ENCODE results near the gene PTGES3.
A peak's percentile ranks its signal among the peaks of the same experiment; 100 is the strongest.
"Not testable (repeated sequence)": the region's sequence is repeated elsewhere in the genome, so short reads cannot be mapped to it uniquely, and the experiment has no call there.

Gene PTGES3, protein sequence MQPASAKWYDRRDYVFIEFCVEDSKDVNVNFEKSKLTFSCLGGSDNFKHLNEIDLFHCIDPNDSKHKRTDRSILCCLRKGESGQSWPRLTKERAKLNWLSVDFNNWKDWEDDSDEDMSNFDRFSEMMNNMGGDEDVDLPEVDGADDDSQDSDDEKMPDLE

DNA sequence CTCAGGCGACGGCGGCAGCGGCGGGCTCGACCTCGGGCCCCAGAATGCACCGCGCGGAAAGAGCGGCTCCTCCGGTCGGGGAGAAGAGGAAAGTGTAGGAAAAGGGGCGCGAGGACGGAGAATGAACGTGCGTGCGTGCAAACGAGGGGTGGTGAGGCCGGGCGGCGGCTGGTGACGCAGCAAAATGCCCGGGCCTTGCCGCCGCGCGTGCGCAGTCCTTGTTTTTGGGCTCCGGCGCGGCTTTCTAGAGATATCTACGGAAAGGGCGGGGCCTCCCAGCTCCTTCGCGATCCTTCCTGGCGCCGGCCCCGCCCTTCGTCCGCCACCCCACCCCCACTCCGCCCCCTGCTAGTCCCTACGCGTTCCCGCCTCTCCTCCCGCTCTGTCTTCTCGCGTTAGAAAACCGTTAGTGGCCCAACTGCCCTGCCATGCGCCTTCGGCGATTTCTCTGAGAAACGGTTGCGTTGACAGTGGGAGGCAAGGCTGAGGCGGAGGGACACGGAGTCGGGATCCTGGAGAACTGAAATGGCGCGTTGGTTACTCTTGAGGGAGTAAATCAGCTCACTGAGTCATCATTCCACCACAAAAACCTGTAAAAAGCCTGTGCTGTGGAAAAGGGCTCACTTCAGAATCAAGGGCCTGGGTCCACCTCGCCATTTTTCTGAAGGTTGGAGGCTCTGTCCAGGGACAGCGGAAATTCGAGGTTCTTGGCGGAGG lies at the start of gene PTGES3:
Gene PTGES3 (minus strand): TSS at position 156 of the 717 bp plus-strand sequence. CDS start 285 bp downstream, outside the sequence.
- peak; percentile 98 for DNase-seq

DNA sequence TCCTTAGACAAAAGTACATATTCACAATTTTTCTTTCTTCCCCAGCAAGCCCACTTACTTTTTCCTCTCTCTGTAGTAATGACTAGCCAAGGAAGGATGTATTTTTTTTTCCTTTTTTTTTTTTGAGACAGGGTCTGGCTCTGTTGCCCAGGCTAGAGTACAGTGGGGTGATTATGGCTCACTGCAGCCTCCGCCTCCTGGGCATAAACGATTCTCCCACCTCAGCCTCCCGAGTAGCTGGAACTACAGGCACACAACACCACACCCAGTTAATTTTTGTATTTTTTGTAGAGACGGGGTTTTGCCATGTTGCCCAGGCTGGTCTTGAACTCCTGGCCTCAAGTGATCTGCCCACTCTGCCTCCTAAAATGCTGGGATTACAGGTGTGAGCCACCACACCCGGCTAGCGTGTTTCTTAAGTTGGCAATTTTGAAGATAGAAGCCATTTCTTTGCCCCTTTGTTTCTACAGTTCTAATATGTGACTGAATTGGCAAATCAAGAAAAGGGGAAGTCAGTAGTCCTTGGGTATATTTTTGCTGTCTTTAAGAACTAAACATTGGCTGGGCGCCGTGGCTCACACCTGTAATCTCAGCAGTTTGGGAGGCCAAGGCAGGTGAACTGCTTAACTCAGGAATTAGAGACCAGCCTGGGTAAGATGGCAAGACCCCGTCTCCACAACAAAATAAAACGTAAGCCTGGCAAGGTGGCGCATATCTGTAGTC lies 40.2 kb upstream of the PTGES3 start:
- no peak for DNase-seq

GRCh38 chr12:56726196-56726675 lies 38.2 kb upstream of the PTGES3 start:
- not testable (repeated sequence) for DNase-seq

GRCh38 chr12:56725723-56726102 lies 37.6 kb upstream of the PTGES3 start:
- DNase-seq = no peak

DNA sequence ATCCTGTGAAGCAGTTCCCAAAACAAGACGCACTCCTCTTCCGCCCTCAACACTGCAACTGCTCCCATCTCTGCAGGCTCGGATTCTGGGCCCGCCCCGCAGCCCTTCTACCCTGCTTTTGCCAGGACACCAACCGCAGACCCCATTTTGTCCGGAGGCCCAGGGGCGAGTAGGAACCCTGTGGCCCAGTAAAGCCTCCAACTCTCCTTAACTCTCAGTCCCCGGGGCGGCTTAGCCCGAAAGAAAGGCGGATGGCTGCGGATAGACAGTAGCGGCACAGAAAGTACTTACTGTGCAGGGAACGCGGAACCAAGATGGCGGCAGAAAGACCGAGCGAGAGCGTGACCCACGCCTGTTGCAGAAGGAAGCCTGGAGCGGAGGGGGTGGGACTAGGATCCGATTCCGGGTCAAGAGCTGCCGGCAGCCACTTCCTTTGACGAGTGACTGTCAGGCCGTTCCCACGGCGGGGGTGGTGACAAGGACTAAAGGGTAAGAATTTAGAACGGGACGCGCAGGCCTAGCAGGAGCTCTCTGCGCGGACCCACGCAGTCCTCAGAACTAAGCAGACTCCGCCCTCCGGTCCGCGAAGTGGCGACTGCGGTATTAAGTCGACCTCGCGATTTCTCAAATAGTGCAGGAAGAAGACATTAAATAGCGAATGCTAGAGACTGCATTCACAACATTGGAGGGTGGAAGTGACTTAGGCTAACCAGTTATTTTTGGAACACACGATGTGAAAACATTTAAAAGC lies 37.1 kb upstream of the PTGES3 start, which contains the start of gene NACA:
Gene NACA (minus strand): TSS at position 328 of the 751 bp plus-strand sequence. CDS start 778 bp downstream, outside the sequence.
- peak; percentile 98 for DNase-seq

GRCh38 chr12:56724701-56724971 lies 36.6 kb upstream of the PTGES3 start:
- no peak for DNase-seq

- DNase-seq = peak; percentile 24
Observed at GRCh38 chr12:56723889-56724700, 36.0 kb upstream of the PTGES3 start.

DNA sequence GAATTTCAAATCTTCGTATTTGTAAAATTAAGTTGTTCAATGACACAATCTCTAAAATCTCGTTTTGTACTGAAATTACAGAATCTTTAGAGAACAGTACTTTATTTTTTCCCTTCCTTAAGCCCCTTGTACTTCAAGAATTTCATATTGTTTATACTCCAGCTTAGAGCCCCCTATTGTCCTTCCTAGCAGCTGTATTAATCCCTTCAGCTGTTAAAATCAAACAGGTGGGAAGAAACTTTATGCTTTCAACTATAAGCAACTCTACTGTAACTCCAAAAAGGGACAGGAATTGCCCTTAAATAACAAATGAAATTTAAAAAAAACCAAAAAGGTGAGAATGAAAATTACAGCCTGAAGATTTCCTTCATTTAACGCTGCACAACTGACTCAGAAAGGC lies 35.3 kb upstream of the PTGES3 start:
- no peak for DNase-seq

DNA sequence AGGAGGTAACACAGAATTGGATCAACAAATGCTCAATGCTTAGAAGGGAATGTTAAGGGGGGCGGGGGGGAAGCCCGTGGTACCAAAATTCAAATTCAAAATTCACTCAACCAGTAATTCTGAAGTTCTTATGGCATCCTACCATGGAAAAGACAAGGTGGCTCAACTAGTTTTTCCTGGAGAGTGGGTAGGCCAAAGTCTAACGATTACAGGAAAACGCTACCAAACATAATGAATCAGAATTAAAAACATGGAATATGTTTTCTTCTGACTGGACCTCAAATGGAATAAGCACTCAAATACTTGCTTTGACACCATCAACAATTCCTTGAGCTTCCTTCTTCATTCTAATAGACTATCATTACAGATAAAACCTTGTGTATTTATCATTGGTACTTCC lies 34.7 kb upstream of the PTGES3 start:
- no peak for DNase-seq

GRCh38 chr12:56721721-56722120 lies 33.6 kb upstream of the PTGES3 start:
- no peak for DNase-seq

DNA sequence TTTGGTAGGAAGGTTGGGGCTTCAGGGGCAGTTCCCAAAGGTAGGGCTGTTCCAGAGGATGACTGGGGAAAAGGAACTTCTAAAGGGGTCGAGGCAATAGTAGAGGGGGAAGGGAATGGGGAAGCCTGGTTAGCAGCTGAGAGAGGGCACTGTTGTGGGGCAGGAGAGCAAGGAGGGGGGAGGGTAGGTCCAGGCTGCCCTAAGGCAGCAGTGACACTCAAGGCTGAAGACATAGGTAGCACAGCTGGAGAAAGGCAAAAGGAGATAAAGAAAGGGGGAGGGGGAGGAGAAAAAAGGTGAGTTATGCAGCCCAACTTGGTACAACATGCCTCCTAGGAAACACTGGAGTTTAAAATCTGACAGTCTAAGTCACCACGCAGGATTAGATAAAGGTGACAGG lies 33.1 kb upstream of the PTGES3 start:
- no peak for DNase-seq

DNA sequence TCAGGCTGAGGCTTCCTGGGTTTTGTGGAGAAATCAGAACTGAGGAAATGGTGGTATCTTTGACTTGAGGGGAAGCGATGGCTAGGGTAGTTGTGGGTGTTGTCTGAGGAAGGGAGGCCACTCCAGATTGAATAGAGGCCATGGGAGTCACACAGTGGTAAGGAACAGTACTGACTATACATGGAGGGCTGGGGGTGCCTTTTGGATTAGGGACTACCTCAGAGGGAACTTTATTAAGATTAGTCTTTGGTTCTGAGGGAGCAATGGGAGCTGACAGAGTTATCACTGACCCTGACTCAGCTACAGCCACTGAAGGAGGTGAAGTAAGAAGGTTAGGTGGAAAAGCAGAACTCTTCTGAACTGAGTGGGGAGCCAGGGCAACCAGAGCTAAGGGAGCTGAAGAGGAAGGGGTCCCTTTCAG lies 32.7 kb upstream of the PTGES3 start:
- no peak for DNase-seq

GRCh38 chr12:56719056-56719455 lies 31.0 kb upstream of the PTGES3 start:
- no peak for DNase-seq

GRCh38 chr12:56718636-56719035 lies 30.6 kb upstream of the PTGES3 start:
- DNase-seq = no peak

DNA sequence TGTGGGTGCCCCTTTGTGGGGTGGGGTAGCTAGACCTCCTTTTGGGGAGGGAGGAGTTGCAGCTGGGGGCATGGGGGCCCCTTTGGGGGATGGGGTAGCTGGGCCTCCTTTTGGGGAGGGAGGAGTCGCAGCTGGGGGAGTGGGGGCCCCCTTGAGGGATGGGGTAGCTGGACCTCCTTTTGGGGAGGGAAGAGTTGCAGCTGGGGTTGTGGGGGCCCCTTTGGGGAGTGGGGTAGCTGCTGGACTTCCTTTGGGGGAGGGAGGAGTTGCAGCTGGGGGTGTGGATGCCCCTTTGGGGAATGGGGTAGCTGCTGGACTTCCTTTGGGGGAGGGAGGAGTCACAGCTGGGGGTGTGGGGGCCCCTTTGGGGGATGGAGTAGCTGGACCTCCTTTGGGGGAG lies 30.1 kb upstream of the PTGES3 start:
- DNase-seq = no peak

DNA sequence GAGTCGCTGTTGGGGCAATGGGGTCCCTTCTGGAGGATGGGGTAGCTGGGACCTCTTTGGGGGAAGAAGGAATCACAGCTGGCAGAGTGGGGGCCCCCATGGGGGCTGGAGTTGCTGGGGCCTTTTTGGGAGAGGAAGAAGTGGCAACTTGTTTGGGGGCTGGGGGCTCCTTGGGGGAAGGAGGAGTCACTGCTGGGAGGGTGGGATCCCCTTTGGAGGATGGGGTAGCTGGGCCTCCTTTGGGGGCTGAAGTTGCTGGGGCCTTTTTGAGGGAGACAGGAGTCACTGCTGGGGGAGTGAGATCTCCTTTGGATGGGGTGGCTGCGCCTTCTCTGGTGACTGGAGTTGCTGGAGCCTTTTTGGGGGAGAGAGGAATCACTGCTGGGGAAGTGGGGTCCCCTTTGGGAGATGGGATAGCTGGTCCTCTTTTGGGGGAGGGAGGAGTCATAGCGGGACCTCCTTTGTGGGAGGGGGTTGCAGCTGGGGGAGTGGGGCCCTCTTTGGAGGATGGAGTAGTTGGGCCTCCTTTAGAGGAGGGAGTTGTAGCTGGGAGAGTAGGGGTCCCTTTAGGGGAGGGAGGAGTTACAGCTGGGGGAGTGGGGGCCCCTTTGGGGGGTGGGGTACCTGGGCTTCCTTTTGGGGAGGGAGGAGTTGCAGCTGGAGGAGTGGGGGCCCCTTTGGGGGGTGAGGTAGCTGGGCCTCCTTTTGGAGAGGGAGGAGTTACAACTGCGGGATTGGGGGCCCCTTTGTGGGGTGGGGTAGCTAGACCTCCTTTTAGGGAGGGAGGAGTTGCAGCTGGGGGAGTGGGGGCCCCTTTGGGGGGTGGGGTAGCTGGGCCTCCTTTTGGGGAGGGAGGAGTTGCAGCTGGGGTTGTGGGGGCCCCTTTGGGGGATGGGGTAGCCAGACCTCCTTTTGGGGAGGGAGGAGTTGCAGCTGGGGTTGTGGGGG lies 29.1 kb upstream of the PTGES3 start:
- DNase-seq = no peak

DNA sequence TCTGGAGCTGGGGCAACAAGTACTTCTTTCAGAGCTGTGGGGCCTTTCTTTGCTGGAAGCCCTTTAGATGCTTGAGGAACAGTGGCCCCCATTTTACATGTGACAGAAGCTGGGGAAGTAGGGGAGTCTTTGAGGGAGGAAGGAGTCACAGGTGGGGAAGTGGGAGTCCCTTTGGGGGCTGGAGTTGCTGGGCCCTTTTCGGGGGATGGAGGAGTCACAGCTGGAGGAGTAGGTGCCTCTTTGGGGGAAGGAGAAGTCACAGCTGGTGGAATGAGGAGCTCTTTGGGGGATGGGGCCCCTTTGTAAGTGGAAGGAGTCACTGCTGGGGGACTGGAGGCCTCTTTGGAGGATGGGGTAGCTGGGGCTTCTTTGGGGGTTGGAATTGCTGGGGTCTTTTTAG lies 28.4 kb upstream of the PTGES3 start:
- no peak for DNase-seq

GRCh38 chr12:56715798-56716197 lies 27.7 kb upstream of the PTGES3 start:
- DNase-seq = no peak

DNA sequence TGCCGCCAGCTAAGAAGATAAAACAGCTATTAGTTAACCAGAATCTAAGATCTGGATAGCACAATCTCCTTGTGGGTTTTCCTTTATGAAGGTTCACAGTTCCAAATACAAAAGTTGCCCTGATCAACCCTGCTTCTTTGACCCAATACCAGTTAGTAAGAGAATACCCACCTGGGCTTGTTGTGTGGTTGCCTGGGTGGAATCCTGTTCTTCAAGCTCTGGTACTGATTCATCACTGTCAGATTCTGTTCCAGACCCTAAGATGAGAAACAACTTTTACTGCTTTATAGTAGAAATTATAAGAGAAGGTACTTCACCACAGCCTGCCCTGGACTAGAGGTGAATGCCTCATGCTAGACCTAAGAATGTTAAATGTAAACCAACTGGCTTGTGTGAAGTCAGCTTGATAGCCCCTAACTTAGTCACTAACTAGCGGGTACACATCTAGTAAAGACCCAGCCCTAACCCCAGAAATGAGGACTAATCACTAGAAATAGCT lies 26.4 kb upstream of the PTGES3 start:
- no peak for DNase-seq

DNA sequence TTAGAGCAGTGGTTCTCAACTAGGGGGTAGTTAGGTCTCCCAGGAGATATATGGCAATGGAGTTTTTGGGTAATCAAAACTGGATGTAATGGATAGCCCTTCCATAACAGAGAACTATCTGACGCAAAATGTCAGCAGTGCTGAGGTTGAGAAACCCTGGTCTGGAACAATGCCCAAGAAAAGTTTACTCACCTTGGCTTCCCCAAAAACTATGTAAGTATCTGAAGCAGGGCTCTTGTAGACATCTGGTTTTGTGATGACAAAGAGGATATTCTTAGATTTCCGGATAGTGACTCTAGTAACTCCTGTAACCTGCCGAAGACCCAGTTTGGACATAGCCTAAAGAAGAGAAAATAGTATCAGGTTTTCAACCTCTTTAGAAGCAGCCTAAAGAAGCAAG lies 25.3 kb upstream of the PTGES3 start:
- no peak for DNase-seq

DNA sequence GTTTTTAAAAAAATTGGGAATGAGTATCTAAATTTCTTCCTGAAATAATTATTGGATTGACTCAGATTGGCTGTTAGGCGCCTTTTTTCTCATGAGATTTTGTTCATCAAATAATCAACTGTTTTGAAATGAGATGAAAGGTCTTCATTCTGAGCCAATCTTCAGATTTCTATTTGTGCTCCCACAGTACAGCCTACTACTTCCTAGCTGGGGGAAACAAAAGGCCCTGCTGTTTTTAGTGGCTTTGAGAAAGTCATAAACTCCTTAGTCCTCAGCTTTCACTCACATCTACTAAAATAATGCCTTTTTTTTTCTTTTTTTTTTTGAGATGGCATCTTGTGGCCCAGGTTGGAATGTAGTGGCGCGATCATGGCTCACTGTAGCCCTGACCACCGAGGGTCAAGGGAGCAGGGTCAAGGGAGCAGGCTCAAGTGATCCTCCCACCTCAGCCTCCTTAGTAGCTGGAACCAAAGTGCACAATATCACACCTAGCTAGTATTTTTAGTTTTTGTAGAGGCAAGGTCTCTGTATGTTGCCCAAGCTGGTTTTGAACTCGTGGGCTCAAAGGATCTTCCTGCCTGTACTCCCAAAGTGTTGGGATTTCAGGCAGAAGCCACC lies 21.8 kb upstream of the PTGES3 start:
- DNase-seq = no peak
